Myocyte (in vitro differentiated cells): ENCODE measurements around the gene MSANTD2. TPM values are rescaled to one million over a fixed set of nuclear protein-coding genes. Genes with fewer than 3 reads are reported as not detected.

ENCODE experiments used
- DNase-seq: peaks from one replicate; pipeline ENCODE4 v3.0.0-alpha.2; 2012; ENCODE audit warnings: low read depth
- total RNA-seq: library from RNA; depleted of rRNA; stranded (reverse); fragments of >200 nt; gene quantifications from 2 replicates; pipeline ENCODE4 v1.2.3, GENCODE V29; 2014

MSANTD2 gene
- total RNA-seq, 1 donor from 2014 or later, result 5.7 TPM

DNA sequence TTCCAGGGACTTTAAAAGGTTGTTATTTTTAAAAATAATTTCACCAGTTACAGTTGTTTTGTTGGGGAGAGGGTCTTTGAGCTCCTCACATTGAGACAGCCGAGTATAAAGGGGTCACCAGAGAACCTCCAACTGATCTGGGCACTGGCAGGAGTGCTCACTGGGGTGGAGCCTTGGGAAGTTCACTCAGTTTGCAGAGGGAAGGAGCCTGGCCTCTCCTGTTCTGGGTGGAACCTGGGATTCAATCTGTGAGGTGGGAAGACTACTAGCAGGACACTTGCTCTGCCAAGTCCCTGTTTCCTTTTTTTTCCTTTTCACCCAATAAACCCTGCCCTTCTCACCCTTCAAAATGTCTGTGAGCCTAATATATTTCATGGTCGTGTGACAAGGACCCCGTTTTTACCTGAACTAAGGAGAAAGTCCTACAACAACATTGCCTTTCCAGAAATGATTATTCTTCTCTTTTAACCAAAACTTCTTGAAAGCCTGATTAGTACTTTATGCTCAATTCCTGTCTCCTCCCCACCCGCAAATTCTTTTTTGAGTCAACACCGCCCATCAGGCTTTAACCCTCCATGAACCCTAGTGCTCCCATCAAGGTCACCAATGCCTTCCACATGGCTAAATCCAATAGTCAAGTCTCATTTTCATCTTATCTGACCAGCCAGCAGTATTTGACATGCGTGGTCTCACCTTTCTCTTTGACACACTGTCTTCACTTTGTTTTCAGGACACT lies 22.0 kb upstream of the MSANTD2 start:
- no peak for DNase-seq

DNA sequence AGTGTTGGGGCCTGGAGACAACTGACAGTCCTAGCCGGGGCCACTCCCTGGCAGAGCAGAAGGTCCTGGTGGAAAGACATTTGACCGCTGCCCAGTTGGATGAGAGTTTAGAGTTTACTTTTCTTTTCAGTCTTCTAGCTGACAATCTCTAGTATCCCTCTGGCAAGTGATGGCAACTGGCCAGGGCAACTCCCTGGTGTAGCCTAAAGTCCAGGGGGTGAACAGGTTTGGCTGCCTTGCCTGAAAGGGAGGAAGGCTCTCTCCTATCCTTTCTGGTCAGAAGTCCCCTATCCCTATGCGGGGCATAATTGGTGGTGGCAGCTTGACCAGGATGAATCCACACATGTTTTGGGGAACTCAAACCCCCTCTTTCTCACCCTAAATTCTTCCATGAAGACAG lies 16.8 kb upstream of the MSANTD2 start:
- DNase-seq, result peak; percentile 19

- DNase-seq, result no peak
These were observed 14.5 kb upstream of the MSANTD2 start for GRCh38 chr11:124814739-124815138.

GRCh38 chr11:124812876-124813275 lies 12.7 kb upstream of the MSANTD2 start:
- peak; percentile 80 for DNase-seq

DNA sequence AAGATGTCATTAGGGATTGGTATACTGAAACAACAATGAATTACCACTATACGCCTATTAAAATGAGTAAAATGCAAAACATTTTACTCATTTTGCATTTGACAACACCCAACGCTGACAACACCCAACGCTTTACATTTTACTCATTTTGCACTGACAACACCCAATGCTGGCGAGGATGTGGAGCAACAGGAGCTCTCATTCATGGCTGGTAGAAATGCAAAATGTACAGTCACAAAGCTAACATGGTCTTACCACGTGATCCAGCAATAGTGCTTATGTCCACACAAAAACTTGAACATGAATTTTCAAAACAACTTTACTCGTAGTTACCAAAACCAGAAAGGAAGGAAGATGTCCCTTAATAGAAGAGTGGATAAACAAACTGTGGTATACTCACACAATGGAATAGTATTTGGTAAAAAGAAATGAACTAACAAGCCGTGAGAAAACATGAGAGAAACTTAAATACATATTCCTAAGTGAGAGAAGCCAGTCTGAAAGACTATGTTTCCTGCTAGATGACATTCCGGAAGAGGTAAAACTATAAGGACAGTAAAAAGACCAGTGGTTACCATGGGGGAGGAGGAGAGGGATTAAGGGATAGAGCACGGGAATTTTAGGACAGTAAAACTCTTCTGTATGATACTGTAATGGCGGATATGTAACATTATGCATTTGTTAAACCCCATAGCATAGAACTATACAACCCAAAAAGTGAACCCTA lies 11.4 kb upstream of the MSANTD2 start:
- no peak for DNase-seq

DNA sequence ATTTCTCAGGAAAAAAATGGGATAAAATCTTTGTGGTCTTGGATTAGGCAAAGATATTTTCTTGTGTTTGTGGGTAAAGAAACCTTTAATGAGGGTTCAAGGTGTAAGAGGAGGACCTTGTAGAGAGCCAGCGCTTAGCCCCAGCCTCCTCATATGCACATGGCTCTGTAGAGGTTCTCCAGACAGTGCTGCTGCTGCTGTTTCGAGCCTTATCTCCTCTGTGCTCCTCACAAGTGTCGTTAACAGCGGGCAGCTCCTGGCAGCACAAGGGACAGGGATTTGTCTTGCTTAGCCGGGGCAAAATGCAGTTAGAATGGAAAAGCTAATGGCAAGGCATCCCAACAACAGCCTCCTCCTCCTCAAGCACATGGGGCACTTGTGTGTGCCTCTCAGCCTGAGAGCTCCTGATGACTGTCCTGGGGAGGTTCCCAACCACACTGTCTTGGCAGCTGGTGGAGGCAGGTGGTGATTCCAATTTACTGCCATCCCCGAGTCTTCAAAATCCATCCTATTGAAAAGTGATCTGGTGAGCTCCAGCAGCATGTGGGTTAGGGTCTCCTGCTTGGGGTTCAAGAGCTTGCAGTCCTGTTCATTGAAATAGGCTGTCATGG lies 7.6 kb upstream of the MSANTD2 start:
- DNase-seq, result peak; percentile 79

DNA sequence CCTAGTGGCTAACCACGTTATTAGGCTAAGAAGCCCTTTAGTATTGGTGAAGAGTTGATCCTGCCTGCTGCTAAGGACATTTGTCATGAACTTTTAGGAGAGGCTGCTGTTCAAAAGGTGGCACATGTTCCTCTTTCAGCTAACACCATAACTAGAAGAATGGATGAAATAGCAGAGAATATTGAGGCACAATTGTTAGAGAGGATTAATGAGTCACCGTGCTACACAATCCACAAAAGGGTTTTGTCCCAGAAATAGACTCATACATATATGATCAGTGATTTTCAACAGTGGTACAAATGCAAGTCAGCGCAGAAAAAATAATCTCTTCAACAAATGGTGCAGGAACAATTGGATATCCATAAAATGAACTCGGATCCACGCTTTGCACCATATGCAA lies 7.0 kb upstream of the MSANTD2 start:
- no peak for DNase-seq

DNA sequence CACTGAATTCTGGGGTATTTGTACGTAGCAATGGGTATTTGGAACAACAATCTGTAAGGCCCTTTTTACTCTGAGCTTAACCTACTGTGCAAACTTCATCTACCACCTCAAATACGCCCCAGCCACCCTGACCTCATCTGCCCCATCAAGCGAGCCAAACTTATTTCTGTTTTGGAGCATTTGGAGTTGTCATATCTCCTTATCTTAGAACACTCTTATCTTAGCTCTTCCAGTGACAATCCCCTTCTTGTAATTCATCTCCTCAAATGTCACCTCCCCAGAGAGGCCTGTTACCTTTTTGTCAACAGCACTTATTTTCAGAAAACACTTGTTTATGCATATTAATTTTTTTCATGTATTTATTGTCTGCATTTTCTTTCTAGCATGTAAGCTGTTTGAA lies 4.7 kb upstream of the MSANTD2 start:
- no peak for DNase-seq

DNA sequence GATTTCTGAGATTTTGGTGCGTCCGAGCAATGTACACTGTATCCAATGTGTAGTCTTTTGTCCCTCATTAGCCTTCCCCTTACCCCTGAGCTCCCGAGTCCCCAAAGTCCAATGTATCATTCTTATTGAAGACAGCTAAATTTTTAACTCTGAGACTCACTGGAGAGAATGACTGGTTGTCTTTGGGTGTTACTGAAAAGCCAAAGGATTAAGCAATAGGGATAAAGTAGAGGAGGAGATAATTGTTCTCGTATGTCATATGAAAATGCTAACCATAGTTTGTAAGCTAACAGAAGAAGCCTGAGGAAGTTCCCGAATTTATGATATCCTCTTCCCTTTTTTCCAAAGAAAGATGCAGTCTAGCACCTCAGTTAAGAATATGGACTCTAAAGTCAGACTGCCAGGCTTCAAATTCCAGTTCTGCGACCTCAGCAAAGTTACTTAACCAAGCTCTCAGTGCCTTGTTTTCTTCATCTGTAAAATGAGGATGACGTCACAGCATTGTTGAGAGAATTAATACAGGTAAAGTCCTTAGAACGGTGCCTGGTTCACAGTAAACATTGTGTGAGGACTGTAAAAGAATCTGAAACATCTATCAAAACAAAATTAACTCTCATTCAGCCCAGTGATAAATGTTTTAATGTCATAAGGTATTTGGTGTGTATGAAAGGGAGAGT lies 1.6 kb upstream of the MSANTD2 start:
- DNase-seq, result no peak

DNA sequence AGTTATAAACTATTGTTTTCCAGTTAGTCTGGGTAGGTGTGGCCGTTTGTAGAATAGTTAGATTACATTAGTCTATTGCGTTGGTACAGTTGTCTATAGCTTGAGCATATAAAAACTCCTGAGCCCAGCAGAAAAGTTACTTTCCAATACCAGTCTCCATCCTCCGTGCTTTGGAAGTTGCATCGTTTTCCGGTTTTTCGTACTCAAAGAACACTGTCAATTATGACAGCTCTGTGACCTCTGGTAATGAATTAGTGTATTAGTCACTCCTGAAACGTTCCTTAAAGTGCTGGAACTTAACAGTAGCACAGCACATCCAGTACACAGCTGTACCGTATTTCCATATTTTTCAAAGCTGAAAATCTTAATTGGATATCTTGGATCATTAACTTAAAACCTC lies 808 bp upstream of the MSANTD2 start:
- peak; percentile 21 for DNase-seq

GRCh38 chr11:124799348-124800225 lies 619 bp downstream of the MSANTD2 start:
- DNase-seq, result peak; percentile 47

DNA sequence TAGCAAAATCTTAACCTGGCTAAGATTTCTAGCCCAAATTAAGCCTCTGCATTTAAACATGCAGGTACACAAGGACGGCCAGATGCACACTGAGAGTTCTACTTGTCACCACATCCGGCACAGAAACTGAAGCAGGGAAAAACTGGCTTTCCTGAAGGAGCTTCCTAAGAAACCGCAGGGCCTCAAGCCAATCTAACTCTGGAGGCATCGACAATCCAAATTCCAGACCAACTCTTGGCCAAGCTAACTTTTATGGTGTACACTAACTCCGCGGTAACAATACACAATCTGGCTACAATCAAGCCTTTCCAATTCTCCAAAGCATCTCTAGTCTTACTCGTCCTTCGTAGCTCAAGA lies 1.2 kb downstream of the MSANTD2 start:
- DNase-seq, result no peak

DNA sequence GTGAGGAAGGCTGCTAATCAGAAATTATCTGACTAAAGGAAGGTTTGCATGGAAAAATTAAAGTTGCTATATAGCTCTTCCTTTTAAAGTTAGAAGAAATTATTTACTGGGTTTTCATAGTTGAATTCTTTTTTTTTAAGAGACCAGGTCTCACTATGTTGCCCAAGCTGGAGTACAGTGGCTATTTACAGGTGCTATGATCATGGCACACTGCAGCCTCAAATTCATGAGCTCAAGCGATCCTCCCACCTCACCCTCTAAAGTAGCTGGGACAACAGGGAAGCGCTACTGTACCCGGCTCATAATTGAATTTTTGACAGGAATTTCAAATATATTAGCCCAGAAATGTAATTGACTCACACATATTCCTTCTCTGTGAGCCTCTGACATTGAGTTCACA lies 3.9 kb downstream of the MSANTD2 start:
- no peak for DNase-seq

- peak; percentile 73 for DNase-seq
These were observed 6.5 kb downstream of the MSANTD2 start for GRCh38 chr11:124793466-124794278.

DNA sequence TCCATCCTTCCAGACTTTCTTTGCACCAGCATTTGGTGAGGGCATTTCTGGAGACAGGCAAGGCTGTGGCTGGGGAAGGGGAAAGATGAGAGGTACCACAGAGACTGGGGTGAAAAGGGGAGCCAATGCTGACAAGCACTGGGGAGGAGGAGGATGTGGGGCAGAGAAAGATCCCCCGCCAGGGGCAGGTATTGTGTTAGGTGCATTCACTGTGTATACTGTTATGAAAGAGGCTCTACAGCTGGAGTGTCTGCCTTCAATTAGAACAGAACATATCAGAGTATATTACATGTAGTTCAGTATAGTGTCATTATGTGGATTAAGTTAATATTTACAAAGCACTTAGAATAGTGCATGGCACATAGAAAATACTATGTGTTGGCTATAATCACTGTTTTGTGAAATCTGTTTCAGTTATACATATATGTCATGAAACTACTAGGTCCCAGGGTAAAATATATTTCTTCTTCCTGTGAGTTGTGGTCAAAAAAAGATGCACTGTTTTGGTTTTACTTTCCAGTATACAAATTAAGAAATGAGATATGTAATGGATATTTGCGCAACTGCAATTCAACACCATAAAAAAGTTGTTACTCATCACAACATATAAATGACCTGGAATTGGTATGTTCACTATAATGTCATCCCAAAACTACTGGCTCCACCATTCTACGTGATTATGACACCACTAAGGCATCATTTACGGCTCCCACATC lies 8.4 kb downstream of the MSANTD2 start:
- DNase-seq, result no peak

GRCh38 chr11:124788521-124788920 lies 11.7 kb downstream of the MSANTD2 start:
- peak; percentile 62 for DNase-seq

- DNase-seq, result no peak
These were observed 16.2 kb downstream of the MSANTD2 start for GRCh38 chr11:124784051-124784450.

GRCh38 chr11:124783002-124783401 lies 17.2 kb downstream of the MSANTD2 start:
- no peak for DNase-seq

GRCh38 chr11:124779568-124779967 lies 20.6 kb downstream of the MSANTD2 start:
- no peak for DNase-seq
